Adipose tissue (tissue), 3 donors: ENCODE data around the gene IL1B. TPM values are rescaled to one million over a fixed set of nuclear protein-coding genes. Genes with fewer than 3 reads are reported as not detected.

Experiments used
- H3K27ac ChIP-seq: one replicate; pipeline ENCODE4 v1.5.1; 2013; ENCODE audit warnings: low read depth, low read length
- WGBS, 3 donors: extraction: QIAGEN DNeasy Blood & Tissue Kit; methylation state at CpG; one replicate each; pipeline ENCODE4 v1.1.7; 2013; 5-methylcytosine and 5-hydroxymethylcytosine counted together
- polyA plus RNA-seq, 3 donors: library from polyadenylated mRNA; stranded (reverse); fragments of 200-250 nt; gene quantifications; one replicate each; pipeline ENCODE4 v1.2.3, GENCODE V29; 2013
- donor health status: healthy with polysubstance abuse.
- donor health status: Bipolar disorder and iron deficiency.
- donor health status: healthy.

IL1B gene
- polyA plus RNA-seq, 3 donors: 1.0 to 31.0 (median 17.8) TPM

DNA sequence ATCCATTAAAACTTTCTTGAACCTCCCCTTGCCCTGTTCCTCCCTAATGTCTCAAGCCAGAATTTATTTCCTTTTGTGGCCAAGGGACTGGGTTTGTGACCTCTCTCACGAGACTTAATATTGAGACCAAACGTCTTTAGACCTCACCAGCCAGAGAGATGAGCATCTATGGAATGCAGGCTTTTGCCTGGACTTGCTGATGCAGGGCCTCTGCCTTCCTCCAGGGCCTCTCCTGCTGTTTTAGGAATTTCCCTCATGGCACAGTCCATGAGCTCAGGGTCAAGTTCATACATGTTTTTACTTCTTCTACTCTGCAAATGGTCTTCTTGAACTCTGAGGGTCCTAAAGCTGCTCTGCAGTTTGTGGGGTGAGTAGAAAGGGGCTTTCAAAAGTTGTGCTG, 22.3 kb downstream of the IL1B start:
- WGBS, 3 donors: 66 to 90% (median 72%) methylated on average over 2 of the region's 2 CpGs
- no peak overlapping the region for H3K27ac ChIP-seq

- WGBS, 3 donors: 65 to 72% (median 70%) methylated on average over 10 of the region's 10 CpGs
- no peak overlapping the region for H3K27ac ChIP-seq
These were observed 23.2 kb downstream of the IL1B start for GRCh38 chr2:112813280-112813966.

DNA sequence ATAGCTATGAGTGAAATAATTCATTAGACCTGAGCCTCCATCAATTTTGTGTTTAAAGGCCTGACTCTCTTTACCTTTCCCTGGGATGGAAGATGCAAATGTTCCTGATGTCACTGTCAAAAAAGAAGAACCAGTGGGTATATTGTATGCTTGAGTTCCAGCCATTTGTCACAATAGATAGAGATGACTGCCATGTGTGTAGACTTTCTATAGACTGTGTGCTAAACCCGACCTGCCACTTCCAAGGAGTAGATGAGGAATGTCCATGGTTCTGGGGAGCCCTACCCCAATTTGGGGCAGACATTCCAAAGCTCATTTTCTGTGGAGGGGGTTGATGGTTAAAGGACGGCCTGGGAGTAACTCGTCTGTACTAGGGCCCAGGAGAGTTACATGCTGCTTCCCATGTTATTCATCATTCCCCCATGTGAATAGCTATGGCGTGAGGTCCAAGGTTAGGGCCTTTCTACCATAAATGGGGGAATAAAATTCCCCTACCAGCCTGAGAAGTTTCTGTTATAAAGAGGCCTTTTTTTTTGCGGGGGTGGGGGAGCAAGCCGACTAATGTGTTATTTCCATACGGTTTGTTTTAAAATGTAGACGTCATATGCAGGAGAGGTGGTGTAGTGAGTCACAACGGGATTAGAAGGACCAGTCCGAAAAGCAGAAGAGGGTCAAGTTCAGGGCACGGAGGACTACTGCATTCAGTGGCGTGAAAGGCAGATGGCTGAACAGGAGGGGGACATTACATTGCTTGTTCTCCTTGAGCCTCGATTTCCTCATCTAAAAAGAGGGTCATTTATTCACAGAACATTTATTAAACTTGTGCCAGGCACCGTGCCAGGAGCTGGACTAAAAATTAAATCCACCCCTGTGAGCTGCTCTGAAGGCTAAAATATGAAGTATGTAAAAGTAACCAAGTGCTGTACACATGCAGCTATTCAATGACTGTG, 24.0 kb downstream of the IL1B start:
- WGBS, 3 donors: 49 to 57% (median 51%) methylated on average over 14 of the region's 14 CpGs
- no peak overlapping the region for H3K27ac ChIP-seq

- no peak overlapping the region for H3K27ac ChIP-seq
- 32 to 67% (median 36%) methylated on average over 7 of the region's 7 CpGs for WGBS, 3 donors
These were observed 24.7 kb downstream of the IL1B start for GRCh38 chr2:112811841-112812306.

- H3K27ac ChIP-seq: no peak overlapping the region
- WGBS, 3 donors: 60 to 81% (median 70%) methylated on average over 3 of the region's 3 CpGs
These were observed 25.2 kb downstream of the IL1B start for GRCh38 chr2:112811276-112811831.

GRCh38 chr2:112809112-112809511, 27.5 kb downstream of the IL1B start:
- no peak overlapping the region for H3K27ac ChIP-seq

DNA sequence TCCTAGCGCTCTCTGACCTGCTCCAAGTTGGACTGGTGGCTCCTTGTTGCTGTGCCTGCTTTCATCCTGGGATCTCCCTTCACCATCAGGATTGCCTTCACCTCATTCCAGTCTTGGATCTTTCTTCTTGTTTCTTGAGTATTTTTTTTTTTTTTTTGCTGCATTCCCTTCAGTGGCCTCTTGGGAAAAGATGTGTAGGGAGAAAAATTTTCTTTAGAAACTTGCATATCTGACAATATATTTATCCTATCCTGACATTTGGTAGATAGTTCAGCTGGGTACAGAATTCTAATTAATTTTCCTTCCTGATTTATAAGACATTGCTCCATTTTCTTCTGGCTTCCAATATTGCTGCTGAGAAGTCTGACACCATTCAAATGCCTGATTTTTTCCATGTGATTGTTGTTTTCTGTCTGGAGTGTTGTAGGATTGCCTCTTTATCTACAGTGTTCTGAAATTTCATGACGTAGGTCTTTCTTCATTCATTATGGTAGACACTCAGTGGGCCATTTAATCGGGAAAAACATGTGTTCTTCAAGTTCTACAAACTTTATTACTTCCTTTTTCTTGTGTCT, 29.3 kb downstream of the IL1B start:
- no peak overlapping the region for H3K27ac ChIP-seq
- WGBS, 3 donors: 92 to 97% (median 95%) methylated on average over 3 of the region's 3 CpGs

- 94 to 95% (median 95%) methylated on average over 11 of the region's 11 CpGs for WGBS, 3 donors
- no peak overlapping the region for H3K27ac ChIP-seq
These were observed 31.0 kb downstream of the IL1B start for GRCh38 chr2:112805542-112805941.

GRCh38 chr2:112803691-112804521, 32.7 kb downstream of the IL1B start:
- 65 to 82% (median 77%) methylated on average over 5 of the region's 5 CpGs for WGBS, 3 donors
- no peak overlapping the region for H3K27ac ChIP-seq

- H3K27ac ChIP-seq: no peak overlapping the region
- 71 to 82% (median 81%) methylated on average over 4 of the region's 4 CpGs for WGBS, 3 donors
These were observed 35.5 kb downstream of the IL1B start for GRCh38 chr2:112800881-112801583.

GRCh38 chr2:112798979-112799975, 37.3 kb downstream of the IL1B start:
- no peak overlapping the region for H3K27ac ChIP-seq
- WGBS, 3 donors: 63 to 75% (median 65%) methylated on average over 8 of the region's 8 CpGs

DNA sequence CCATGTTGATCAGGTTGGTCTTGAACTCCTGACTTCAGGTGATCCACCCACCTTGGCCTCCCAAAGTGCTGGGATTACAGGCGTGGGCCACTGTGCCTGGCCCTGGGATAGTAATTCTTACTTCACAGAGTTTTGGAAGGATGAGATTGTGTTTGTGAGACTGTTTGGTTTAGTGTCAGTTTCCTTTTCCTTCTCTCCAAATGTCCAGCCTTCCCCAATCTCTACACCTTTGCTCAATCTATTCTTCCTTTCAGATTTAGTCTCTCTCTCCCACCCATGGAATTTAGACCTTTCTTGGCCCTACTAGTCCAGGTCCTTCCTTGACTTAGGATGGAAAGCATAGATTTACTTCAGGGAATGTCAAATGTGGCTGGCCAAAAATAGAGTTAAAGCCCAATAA, 40.1 kb downstream of the IL1B start:
- no peak overlapping the region for H3K27ac ChIP-seq
- WGBS, 3 donors: 0 to 3% (median 0%) methylated on average over 1 of the region's 1 CpG

GRCh38 chr2:112795774-112796173, 40.8 kb downstream of the IL1B start:
- H3K27ac ChIP-seq: no peak overlapping the region
- WGBS, 3 donors: 52 to 70% (median 67%) methylated on average over 1 of the region's 1 CpG

DNA sequence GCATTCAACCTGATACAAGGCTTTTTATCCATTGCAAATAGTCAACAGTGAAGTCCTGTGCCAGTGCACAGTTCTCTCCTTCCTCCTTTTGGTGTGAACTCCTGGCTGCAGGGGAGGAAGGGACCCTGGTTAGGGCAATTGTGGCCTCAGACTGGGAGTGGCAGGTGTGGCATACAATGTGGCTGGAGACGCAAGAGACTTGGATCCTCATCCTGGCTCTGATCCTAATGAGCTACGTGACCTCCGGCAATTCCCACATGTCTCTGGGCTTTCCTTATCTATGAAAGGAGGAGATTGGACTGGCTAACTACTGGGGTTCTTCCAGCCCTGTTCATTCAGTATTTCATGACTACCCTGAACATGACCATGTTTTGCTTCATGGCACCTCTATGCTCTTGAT, 41.7 kb downstream of the IL1B start:
- no peak overlapping the region for H3K27ac ChIP-seq
- WGBS, 3 donors: 28 to 36% (median 30%) methylated on average over 3 of the region's 3 CpGs

GRCh38 chr2:112794131-112794733, 42.3 kb downstream of the IL1B start:
- H3K27ac ChIP-seq: no peak overlapping the region
- WGBS, 3 donors: 20 to 53% (median 25%) methylated on average over 5 of the region's 5 CpGs

- 35 to 75% (median 55%) methylated on average over 3 of the region's 3 CpGs for WGBS, 3 donors
These were observed 43.1 kb downstream of the IL1B start for GRCh38 chr2:112793449-112793978.

More at GRCh38 chr2:112793449-112793978, 43.1 kb downstream of the IL1B start:
- H3K27ac ChIP-seq: no peak overlapping the region
